ENCODE data around the gene ZC3H12A. TPM values are rescaled to one million over a fixed set of nuclear protein-coding genes. Genes with fewer than 3 reads are reported as not detected.

Gene ZC3H12A
- total RNA-seq, 2 experiments from 2014 or later: 164 to 165 TPM

Small RNA genes lying within 50 kb of the gene (microRNA-seq; reads per million reads assigned to microRNA genes)
- gene MIR5581 (ENCODE audit: borderline microRNAs expressed, borderline replicate concordance): not detected
- gene MIR6732 (ENCODE audit: borderline microRNAs expressed, borderline replicate concordance): not detected

Other genes starting within 250 kb of the ZC3H12A start
- 10 to 100 TPM; 39.0 to 41.5 TPM for gene MEAF6, start 40.2 kb downstream of the ZC3H12A start, total RNA-seq
- 10 to 100 TPM; 57.9 to 64.7 TPM for gene SNIP1, start 79.7 kb downstream of the ZC3H12A start, total RNA-seq
- not detected for gene DNALI1, start 82.4 kb downstream of the ZC3H12A start, total RNA-seq
- gene GNL2, start 121.4 kb downstream of the ZC3H12A start, total RNA-seq: 10 to 100 TPM; 43.4 to 44.5 TPM
- gene RSPO1, start 160.3 kb downstream of the ZC3H12A start, total RNA-seq: not detected
- gene CDCA8, start 217.9 kb downstream of the ZC3H12A start, total RNA-seq: under 1 TPM; 0.25 to 0.36 TPM

Data from CD4-positive, alpha-beta T cell (primary cell).